PC-9 (cell line): Measurements from ENCODE around the gene WASL.

Experiments used
- EZH2 ChIP-seq: fragments of 200-600 bp; sonication (generic); IDR thresholded peaks from 2 replicates; pipeline ENCODE4 v1.8.0; 2017; ENCODE audit warnings: antibody characterized with exemption, low read depth
- TF ChIP-seq, protein P1 (sequence below): fragments of 200-600 bp; sonication (generic); conservative IDR thresholded peaks from 2 replicates; pipeline ENCODE4 v1.6.1; 2017; ENCODE audit warnings: mixed run types, antibody characterized with exemption, mild to moderate bottlenecking, moderate library complexity

DNA sequence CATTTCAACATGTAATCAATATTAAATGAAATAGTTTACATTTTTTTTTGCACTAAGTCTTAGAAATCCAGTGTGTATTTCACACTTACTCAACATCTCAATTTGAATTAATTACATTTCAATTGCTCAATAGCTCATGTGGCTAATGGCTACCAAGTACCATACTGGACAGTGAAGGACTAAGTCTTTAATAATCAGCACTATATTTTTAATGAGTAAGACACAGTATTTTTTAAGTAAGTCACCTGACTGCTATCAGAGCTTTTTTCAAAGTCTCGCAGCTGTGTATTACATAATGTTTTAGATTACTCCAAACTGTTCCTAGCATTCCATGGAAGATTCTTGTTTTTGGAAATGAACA lies 19.6 kb downstream of the WASL start:
- TF ChIP-seq, protein P1, sequence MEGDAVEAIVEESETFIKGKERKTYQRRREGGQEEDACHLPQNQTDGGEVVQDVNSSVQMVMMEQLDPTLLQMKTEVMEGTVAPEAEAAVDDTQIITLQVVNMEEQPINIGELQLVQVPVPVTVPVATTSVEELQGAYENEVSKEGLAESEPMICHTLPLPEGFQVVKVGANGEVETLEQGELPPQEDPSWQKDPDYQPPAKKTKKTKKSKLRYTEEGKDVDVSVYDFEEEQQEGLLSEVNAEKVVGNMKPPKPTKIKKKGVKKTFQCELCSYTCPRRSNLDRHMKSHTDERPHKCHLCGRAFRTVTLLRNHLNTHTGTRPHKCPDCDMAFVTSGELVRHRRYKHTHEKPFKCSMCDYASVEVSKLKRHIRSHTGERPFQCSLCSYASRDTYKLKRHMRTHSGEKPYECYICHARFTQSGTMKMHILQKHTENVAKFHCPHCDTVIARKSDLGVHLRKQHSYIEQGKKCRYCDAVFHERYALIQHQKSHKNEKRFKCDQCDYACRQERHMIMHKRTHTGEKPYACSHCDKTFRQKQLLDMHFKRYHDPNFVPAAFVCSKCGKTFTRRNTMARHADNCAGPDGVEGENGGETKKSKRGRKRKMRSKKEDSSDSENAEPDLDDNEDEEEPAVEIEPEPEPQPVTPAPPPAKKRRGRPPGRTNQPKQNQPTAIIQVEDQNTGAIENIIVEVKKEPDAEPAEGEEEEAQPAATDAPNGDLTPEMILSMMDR = no peak
- no peak for TF ChIP-seq EZH2
